HepG2 (cell line): ENCODE measurements around the gene SS18L1. TPM values are rescaled to one million over a fixed set of nuclear protein-coding genes. Genes with fewer than 3 reads are reported as not detected.
A peak's percentile ranks its signal among the peaks of the same experiment; 100 is the strongest.

Source experiments
- ATAC-seq: fragments of 200-7000 bp; cut with Tn5 transposase; 3 replicates; pipeline ENCODE4 v1.9.1; 2020; ENCODE audit warnings: mild to moderate bottlenecking, moderate library complexity
- BruUV-seq: library from RNA; stranded (reverse); fragments of 400-500 nt; replicated peaks from 2 replicates; lab custom pipeline; 2021; lab: Mats Ljungman, UMichigan
- CTCF ChIA-PET: fragments of 300-600 bp; formaldehyde crosslinking; extraction: SDS; loops from one replicate; lab custom pipeline; 2021; ENCODE audit warnings: low total read pairs, inconsistent platforms, low intra/inter-chr PET ratio; lab: Yijun Ruan, JAX
- POLR2A ChIA-PET: fragments of 350-600 bp; sonication (Branson Sonifier 250); formaldehyde crosslinking; loops from one replicate; lab custom pipeline; 2020; ENCODE audit warnings: antibody characterized with exemption, inconsistent platforms; lab: Yijun Ruan, JAX
- DNase-seq: peaks from one replicate; pipeline ENCODE4 v3.0.0-alpha.2; 2015; ENCODE audit warnings: low spot score
- FAIRE-seq: peaks from 3 replicates; lab custom pipeline; 2011; peaks lifted over from hg19 to GRCh38; lab: Jason Lieb, UNC
- H2AFZ ChIP-seq: one replicate; pipeline ENCODE4 v1.6.1; 2011; ENCODE audit warnings: low read length, inconsistent platforms
- H3K27ac ChIP-seq: fragments of 300-600 bp; 3 replicates; pipeline ENCODE4 v1.8.0; 2011; ENCODE audit warnings: mixed run types, mild to moderate bottlenecking, mixed read lengths, low read length, inconsistent platforms; ENCODE audit not compliant: insufficient read depth; ENCODE audit errors: extremely low read length
- H3K27me3 ChIP-seq, 2 experiments: fragments of 200-600 bp in 1 of 2; 2 replicates in 1 of 2; 3 replicates in 1 of 2; pipeline versions ENCODE4 v1.6.0 to v1.8.0; 2011; ENCODE audit warnings: low read length in 2 of 2, mild to moderate bottlenecking in 2 of 2, moderate library complexity in 2 of 2, inconsistent platforms in 1 of 2; ENCODE audit not compliant: insufficient read depth in 2 of 2, control insufficient read depth in 1 of 2
- H3K36me3 ChIP-seq, 2 experiments: fragments of 200-600 bp in 1 of 2; replicated peaks in 1 of 2; 2 replicates in 1 of 2; 3 replicates in 1 of 2; pipeline versions ENCODE4 v1.5.1 to v1.8.0; 2011; ENCODE audit warnings: low read length in 2 of 2, inconsistent platforms in 1 of 2; ENCODE audit not compliant: insufficient read depth in 2 of 2, control insufficient read depth in 1 of 2
- H3K4me1 ChIP-seq: 2 replicates; pipeline ENCODE4 v1.5.1; 2012; ENCODE audit warnings: low read length, inconsistent platforms; ENCODE audit not compliant: insufficient read depth
- H3K4me2 ChIP-seq: 2 replicates; pipeline ENCODE4 v1.6.0; 2011; ENCODE audit warnings: low read depth, low read length, inconsistent platforms
- H3K4me3 ChIP-seq, 3 experiments: fragments of 200-600 bp in 1 of 3; sonication (generic), shearing (Covaris generic) in 1 of 3; replicated peaks in 1 of 3; 2 replicates each; pipeline ENCODE4 v1.5.1; 2011 to 2016; ENCODE audit warnings: low read length in 3 of 3, inconsistent platforms in 2 of 3, low read depth in 2 of 3, mild to moderate bottlenecking in 2 of 3, control low read depth in 1 of 3, mixed read lengths in 1 of 3; ENCODE audit not compliant: insufficient read depth in 1 of 3
- H3K79me2 ChIP-seq: one replicate; pipeline ENCODE4 v1.6.1; 2011; ENCODE audit warnings: low read length, inconsistent platforms; ENCODE audit not compliant: insufficient read depth
- H3K9ac ChIP-seq: 2 replicates; pipeline ENCODE4 v1.6.0; 2011; ENCODE audit warnings: mild to moderate bottlenecking, low read depth, low read length, inconsistent platforms; ENCODE audit not compliant: insufficient read depth
- H3K9me3 ChIP-seq: 2 replicates; pipeline ENCODE4 v1.5.1; 2012; ENCODE audit warnings: mild to moderate bottlenecking, low read length
- H4K20me1 ChIP-seq: 2 replicates; pipeline ENCODE4 v1.6.0; 2011; ENCODE audit warnings: inconsistent platforms, mild to moderate bottlenecking, low read length, moderate library complexity; ENCODE audit not compliant: insufficient read depth
- AGO2 ChIP-seq: fragments of 200-400 bp; formaldehyde crosslinking; optimal IDR thresholded peaks from 2 replicates; pipeline ENCODE3; 2017; ENCODE audit warnings: mild to moderate bottlenecking, low read depth, low read length, moderate library complexity
- NRL ChIP-seq: sonication (generic); formaldehyde crosslinking; IDR thresholded peaks from 2 replicates; pipeline ENCODE4 v1.5.0; 2020; ENCODE audit warnings: missing genetic modification reagents, mild to moderate bottlenecking, moderate library complexity, borderline replicate concordance
- ZC3H13 ChIP-seq: sonication (generic); formaldehyde crosslinking; IDR thresholded peaks from 2 replicates; pipeline ENCODE4 v1.8.1; 2023; ENCODE audit warnings: mild to moderate bottlenecking, missing genetic modification reagents, moderate library complexity
- WGBS: methylation state at CpG from one replicate; pipeline ENCODE4 v1.1.6; 2017; ENCODE audit warnings: low lambda C conversion rate; 5-methylcytosine and 5-hydroxymethylcytosine counted together
- in situ Hi-C: cut with HindIII; loops from 2 replicates; pipeline ENCODE4 v1.10.0; 2017; ENCODE audit warnings: low pct_unique_long_range_greater_than_20kb; ENCODE audit not compliant: extremely low pct_ligation_motif_present
- intact Hi-C: fragments of 100-400 bp; cut with micrococcal nuclease; formaldehyde crosslinking; loops from one replicate; pipeline ENCODE4 v1.10.0; 2022; ENCODE audit not compliant: unreplicated experiment
- polyA plus RNA-seq, 8 experiments: library from polyadenylated mRNA; depleted of rRNA in 3 of 8; stranded (reverse) in 7 of 8; unstranded in 1 of 8; fragments of >200 nt; fragmentation: Illumina TruSeq in 4 of 8; extraction: Trizol in 4 of 8; gene quantifications; 2 replicates each; pipeline versions ENCODE4 v1.2.1 to v1.2.3, GENCODE V29; 2011 to 2016; ENCODE audit warnings: low read depth in 4 of 8, missing spikeins in 1 of 8, mixed read lengths in 1 of 8; ENCODE audit not compliant: insufficient read depth in 1 of 8
- total RNA-seq, 5 experiments: library from RNA; depleted of rRNA; stranded (reverse); fragments of >200 nt; fragmentation: Illumina TruSeq; extraction: Trizol; gene quantifications; 2 replicates each; pipeline ENCODE4 v1.2.3, GENCODE V29; 2016; ENCODE audit warnings: low read depth in 1 of 5
- TF ChIP-seq, protein P1 (sequence below): IDR thresholded peaks from 2 replicates; pipeline ENCODE4 v1.6.1; 2016; ENCODE audit warnings: mild to moderate bottlenecking

Gene SS18L1
- total and polyA plus RNA-seq, 2 of the 13 experiments (the other 11 are each of a cell fraction or from before 2014, with no cell fraction given): 17.8 to 27.6 TPM

DNA sequence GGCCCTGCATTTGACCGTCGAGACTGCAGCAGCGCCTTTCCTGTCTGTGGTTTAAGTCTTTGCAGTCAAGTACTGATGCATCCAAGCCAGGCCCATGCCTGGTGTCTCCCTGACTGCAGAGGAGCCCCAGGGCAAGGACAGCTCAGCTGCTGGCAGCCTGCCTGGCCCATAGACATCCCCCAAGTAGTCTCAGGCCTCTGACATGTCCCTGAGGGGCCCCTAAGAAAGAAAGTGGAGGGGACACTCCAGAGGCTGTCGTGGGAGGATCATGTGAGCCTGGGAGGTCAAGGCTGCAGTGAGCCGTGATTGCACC is 58.5 kb downstream of the SS18L1 start:
- ChIA-PET POLR2A (interaction anchor here (1.5 kb wide), 1 partner anchor 15 kb away, joined by 4 read pairs; no protein-coding TSS in a partner anchor), CTCF (no interaction called here)
- TF ChIP-seq, protein P1, sequence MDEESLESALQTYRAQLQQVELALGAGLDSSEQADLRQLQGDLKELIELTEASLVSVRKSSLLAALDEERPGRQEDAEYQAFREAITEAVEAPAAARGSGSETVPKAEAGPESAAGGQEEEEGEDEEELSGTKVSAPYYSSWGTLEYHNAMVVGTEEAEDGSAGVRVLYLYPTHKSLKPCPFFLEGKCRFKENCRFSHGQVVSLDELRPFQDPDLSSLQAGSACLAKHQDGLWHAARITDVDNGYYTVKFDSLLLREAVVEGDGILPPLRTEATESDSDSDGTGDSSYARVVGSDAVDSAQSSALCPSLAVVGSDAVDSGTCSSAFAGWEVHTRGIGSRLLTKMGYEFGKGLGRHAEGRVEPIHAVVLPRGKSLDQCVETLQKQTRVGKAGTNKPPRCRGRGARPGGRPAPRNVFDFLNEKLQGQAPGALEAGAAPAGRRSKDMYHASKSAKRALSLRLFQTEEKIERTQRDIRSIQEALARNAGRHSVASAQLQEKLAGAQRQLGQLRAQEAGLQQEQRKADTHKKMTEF (CRISPR knock-in tag): no peak
- peak; percentile 42; the same call in 1 of the 2 replicates for TF ChIP-seq ZC3H13 (CRISPR knock-in tag)
- H2AFZ ChIP-seq: no peak overlapping the region
- WGBS: 97% methylated on average over 5 of the region's 5 CpGs
- no peaks in the 10 kb centered on the region for H3K4me1 ChIP-seq
- H3K9me3 ChIP-seq: no peaks in the 10 kb centered on the region
- FAIRE-seq (no peak), ATAC-seq (no peak), DNase-seq (no peak)
- BruUV-seq: TSS peak; percentile 49
- no peaks in the 10 kb centered on the region for H3K27me3 ChIP-seq
- H4K20me1 ChIP-seq: no peaks in the 10 kb centered on the region
- no peak overlapping the region for H3K4me2 ChIP-seq
- in situ Hi-C loops (no loop called here), intact Hi-C loops (no loop called here)
- no peak overlapping the region for H3K27ac ChIP-seq
- H3K4me3 ChIP-seq: no peak overlapping the region
- H3K36me3 ChIP-seq: peaks cover 30 to 49% of the 10 kb centered on the region in 2 experiments
- no peak overlapping the region for H3K9ac ChIP-seq
- H3K79me2 ChIP-seq: no peaks in the 10 kb centered on the region

DNA sequence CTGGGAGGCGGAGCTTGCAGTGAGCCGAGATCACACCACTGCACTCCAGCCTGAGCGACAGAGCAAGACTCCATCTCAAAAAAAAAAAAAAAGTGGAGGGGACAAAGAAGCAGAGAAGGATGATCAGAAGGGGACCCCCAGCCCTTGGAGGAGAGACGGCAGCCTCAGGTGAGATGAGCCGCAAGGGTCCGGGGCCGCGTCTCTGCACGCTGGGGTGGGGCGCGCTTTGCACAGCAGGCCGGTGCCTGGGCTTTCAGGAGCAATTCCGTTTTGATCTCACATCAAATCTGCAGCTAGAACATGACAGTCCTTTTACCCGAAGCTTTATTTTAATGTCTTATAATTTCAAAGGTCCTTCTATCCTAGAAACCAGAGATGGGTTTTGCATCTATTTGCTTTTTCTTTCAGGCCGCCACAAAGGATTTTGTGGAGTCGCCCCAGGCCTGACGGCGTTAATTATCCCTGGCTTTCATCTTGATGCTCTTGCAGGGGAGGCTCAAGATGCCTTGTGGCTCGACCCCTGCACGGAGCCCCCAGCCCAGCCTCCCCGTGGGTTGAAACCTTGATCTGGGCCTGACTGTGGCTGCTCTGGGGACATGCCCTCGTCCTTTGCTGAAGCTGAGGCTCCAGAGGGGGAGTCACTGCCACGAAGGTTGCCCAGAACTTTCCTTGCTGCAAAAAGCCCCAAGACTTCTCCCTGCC is 59.3 kb downstream of the SS18L1 start:
- TF ChIP-seq NRL (CRISPR knock-in tag): no peak
- TF ChIP-seq AGO2: peak; percentile 68
- H4K20me1 ChIP-seq: no peaks in the 10 kb centered on the region
- ATAC-seq: no peak
- 96% methylated on average over 23 of the region's 23 CpGs for WGBS
- in situ Hi-C loops (no loop called here), intact Hi-C loops (no loop called here)
- no peak overlapping the region for H2AFZ ChIP-seq
- POLR2A ChIA-PET: interaction anchor here (1.5 kb wide), 1 partner anchor 15 kb away, joined by 4 read pairs; no protein-coding TSS in a partner anchor
- CTCF ChIA-PET: no interaction called here
- H3K4me3 ChIP-seq: no peak overlapping the region
- DNase-seq: no peak
- H3K27me3 ChIP-seq: no peaks in the 10 kb centered on the region
- no peak for FAIRE-seq
- H3K4me2 ChIP-seq: no peak overlapping the region
- no peak overlapping the region for H3K27ac ChIP-seq
- H3K36me3 ChIP-seq: peaks cover 30 to 42% of the 10 kb centered on the region in 2 experiments
- H3K4me1 ChIP-seq: no peaks in the 10 kb centered on the region
- no peak overlapping the region for H3K9ac ChIP-seq
- BruUV-seq: no TSS peak
- no peaks in the 10 kb centered on the region for H3K9me3 ChIP-seq
- H3K79me2 ChIP-seq: no peaks in the 10 kb centered on the region
